HUES6 (cell line): ENCODE results near the gene CFAP61.

Source experiments
- H3K27ac ChIP-seq: 2 replicates; pipeline ENCODE4 v1.7.0; 2013; ENCODE audit warnings: low read depth, mild to moderate bottlenecking, low read length, inconsistent platforms
- H3K27me3 ChIP-seq: 2 replicates; pipeline ENCODE4 v1.6.1; 2013; ENCODE audit warnings: low read length; ENCODE audit not compliant: control insufficient read depth, insufficient read depth
- H3K36me3 ChIP-seq: 2 replicates; pipeline ENCODE4 v1.6.1; 2013; ENCODE audit warnings: low read length; ENCODE audit not compliant: control insufficient read depth, insufficient read depth
- H3K4me1 ChIP-seq: 2 replicates; pipeline ENCODE4 v1.6.1; 2013; ENCODE audit warnings: low read length; ENCODE audit not compliant: control insufficient read depth, insufficient read depth
- H3K4me3 ChIP-seq: 2 replicates; pipeline ENCODE4 v1.5.1; 2013; ENCODE audit warnings: low read depth, low read length
- H3K9ac ChIP-seq: one replicate; pipeline ENCODE4 v1.6.1; 2013; ENCODE audit warnings: mild to moderate bottlenecking, low read length
- H3K9me3 ChIP-seq: 2 replicates; pipeline ENCODE4 v1.6.1; 2013; ENCODE audit warnings: low read depth, low read length; ENCODE audit not compliant: control insufficient read depth, insufficient read depth

Gene CFAP61

DNA sequence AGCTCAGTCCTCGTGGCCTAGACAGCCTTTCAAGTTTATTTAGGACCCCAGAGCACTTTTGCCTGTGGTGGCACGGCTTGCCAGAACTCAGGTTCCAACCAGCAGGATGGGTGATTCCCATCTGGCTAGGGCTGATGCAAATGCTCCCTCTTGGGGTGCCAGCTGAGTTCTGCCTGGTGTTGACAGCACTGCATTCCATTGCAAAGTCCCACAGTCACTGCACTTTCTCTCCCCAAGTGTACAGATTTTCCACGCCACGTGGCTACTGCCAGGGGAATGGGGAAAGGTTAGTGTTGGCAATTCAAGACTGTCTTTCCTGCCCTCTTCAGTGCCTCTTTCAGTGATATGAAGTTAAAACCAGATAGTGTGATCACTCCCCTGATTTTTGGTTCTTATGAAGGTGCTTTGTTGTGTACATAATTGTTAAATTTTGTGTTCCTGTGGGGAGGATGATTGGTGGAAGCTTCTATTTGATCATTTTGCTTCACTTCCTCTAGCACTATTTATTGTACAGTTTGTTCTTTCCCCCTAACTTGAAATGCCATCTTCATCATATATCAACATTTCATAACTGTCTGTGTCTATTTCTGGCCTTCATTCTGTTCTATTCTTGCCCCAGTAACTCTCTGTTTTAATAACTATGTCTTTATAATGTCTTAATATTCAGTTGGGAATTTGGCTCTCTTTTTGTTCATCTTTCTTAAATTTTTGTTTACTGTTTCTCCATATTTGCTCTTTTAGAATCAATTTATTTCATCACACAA is 86.2 kb downstream of the CFAP61 start:
- Histone ChIP-seq H3K36me3 (no peaks in the 10 kb centered on the region), H3K9me3 (0 out of 2 replicates have a peak, but pooled peaks cover 1% of the 10 kb centered on the region), H3K4me3 (no peak overlapping the region), H3K27me3 (no peaks in the 10 kb centered on the region), H3K9ac (no peak overlapping the region), H3K4me1 (no peaks in the 10 kb centered on the region), H3K27ac (no peak overlapping the region)

DNA sequence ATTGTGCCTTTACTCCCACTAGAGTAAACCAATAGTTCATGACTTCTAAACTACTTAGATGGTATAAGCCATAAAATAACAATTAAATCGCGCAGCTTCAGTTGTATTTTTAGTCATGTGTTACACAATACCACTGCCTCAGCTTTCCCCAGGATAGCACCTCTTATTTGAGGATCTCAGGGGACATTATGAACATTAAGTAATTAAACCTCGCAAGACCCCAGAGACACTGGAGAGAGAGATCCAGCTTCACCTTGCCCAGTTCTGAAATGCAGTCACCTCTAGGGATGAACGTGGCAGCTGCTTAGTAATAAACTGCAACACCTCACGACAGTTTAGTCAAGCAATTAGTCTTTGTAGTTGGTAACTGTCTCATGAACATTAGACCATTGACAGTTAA is 87.1 kb downstream of the CFAP61 start:
- Histone ChIP-seq H3K4me1 (no peaks in the 10 kb centered on the region), H3K9ac (no peak overlapping the region), H3K9me3 (no peaks in the 10 kb centered on the region), H3K27me3 (no peaks in the 10 kb centered on the region), H3K36me3 (no peaks in the 10 kb centered on the region), H3K4me3 (no peak overlapping the region), H3K27ac (no peak overlapping the region)

DNA sequence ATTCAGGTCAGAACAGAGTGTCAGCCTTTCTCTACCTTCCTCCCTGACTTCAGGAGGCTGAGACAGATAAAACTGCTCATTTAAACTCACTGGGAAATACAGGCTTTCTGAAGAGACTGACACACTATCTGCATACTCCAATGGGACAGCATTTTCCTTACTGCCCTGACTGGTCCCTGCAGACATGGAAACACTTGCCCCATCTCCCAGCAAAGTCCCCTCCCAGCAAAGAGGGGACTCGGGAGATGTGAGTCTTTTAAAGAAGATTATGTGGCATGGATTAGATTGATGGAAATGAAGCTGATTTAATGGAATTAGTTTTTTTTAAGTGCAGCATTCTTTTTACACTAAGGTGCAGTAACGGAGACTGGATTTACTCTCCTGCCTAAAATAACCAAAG is 90.8 kb downstream of the CFAP61 start:
- peaks cover 2% of the 10 kb centered on the region; the same call in 1 of the 2 replicates for H3K9me3 ChIP-seq
- H3K27ac ChIP-seq, result no peak overlapping the region
- H3K9ac ChIP-seq, result no peak overlapping the region
- H3K27me3 ChIP-seq, result no peaks in the 10 kb centered on the region
- H3K36me3 ChIP-seq, result no peaks in the 10 kb centered on the region
- H3K4me1 ChIP-seq, result no peaks in the 10 kb centered on the region
- H3K4me3 ChIP-seq, result no peak overlapping the region

DNA sequence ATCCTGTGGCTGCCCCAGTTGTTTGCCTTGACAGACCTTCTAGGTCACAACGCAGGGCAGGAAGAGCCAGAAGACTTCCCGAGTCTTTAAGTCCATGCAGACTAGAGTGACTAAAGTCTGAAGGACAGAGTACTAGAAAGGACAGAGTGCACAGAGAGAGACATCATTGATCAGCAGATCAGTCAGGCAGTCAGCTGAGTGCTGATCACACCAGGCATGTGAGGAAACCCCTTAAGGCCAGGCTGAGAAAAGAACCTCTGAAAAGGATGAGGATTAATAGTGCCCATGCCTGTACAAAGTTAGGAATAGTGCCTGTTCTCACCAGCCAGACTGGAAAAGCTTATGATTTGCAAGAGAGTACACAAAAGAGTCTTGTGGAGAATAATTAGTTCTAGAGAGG is 91.3 kb downstream of the CFAP61 start:
- Histone ChIP-seq H3K27me3 (no peaks in the 10 kb centered on the region), H3K36me3 (no peaks in the 10 kb centered on the region), H3K4me3 (no peak overlapping the region), H3K27ac (no peak overlapping the region), H3K4me1 (no peaks in the 10 kb centered on the region), H3K9me3 (peaks cover 2% of the 10 kb centered on the region; the same call in 1 of the 2 replicates), H3K9ac (no peak overlapping the region)

DNA sequence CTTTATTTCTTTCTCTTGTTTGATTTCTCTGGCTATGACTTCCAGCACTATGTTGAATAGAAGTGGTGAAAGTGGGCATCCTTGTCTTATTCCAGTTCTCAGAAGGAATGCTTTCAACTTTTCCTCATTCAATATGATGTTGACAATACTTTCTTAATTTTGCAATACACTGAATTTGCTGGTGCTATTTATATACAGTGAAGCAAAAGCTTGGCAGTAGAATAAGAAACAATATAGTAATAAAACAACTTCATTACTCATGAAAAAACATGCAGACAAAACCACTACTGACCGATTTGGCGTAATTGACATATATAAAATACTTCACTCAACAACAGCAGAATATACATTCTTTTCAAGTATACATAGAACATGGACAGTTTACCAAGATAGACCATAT is 96.4 kb downstream of the CFAP61 start:
- no peaks in the 10 kb centered on the region for H3K36me3 ChIP-seq
- H3K4me3 ChIP-seq, result no peak overlapping the region
- H3K9me3 ChIP-seq, result peaks cover 2% of the 10 kb centered on the region; the same call in 1 of the 2 replicates
- H3K4me1 ChIP-seq, result no peaks in the 10 kb centered on the region
- no peaks in the 10 kb centered on the region for H3K27me3 ChIP-seq
- H3K9ac ChIP-seq, result no peak overlapping the region
- no peak overlapping the region for H3K27ac ChIP-seq

DNA sequence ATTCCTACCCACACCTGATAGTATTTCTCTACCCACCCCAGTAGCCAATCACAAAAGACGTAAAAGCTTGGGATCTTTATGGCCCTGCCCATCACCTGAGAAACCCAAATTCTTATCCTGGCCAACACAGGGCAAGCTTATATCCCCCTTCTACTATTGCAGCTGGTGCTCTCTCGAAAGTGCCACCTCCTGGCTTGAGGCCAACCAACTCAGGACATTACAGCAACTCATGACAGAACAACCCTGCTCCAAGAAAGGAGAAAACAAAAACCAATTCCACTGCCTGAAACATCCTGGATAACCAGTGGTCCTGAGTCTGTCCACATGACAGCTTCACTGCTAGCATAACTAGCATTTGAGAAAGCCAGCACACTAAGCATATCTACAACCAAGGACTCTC is 97.9 kb downstream of the CFAP61 start:
- no peaks in the 10 kb centered on the region for H3K36me3 ChIP-seq
- H3K4me3 ChIP-seq, result no peak overlapping the region
- H3K9ac ChIP-seq, result no peak overlapping the region
- H3K27me3 ChIP-seq, result no peaks in the 10 kb centered on the region
- H3K4me1 ChIP-seq, result no peaks in the 10 kb centered on the region
- H3K27ac ChIP-seq, result no peak overlapping the region
- peaks cover 2% of the 10 kb centered on the region; the same call in 1 of the 2 replicates for H3K9me3 ChIP-seq

DNA sequence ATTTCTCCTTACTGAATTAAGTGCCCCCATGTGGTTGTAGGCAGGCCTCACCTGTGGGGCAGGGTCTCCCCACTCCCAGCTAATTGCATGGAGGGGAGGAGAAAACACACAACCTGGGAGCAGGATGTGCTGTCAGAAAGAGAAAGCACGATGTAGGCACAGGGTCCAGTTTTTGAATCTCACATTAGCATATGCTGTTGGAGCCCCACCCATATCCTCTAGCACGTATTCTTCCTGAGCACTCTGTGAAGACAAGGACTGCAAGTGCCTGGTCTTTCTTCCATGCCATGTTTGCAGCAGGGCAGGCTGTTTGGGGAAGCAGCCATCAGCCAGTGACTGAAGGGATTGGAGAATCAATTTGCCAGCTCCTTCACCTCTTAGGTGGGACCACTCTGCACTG is 108.2 kb downstream of the CFAP61 start:
- no peaks in the 10 kb centered on the region for H3K27me3 ChIP-seq
- no peaks in the 10 kb centered on the region for H3K9me3 ChIP-seq

DNA sequence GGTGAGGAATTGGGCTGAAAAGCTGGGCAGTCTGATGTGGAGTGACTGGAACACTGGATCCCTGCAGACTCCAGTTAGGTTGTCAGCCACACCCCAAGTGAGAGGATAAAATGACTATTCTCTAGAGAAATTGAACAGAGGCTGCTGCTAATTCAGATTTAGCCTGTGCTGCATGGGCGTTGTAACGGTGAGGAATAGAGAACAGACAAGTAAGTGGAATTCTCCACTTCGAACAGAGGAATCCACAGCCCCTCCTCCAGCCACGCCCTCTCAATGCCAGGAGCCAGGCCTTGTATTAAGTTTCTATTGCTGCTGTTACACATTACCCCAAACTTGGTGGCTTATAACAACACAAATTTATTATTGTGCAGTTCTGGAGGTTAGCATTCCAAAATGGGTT is 109.3 kb downstream of the CFAP61 start:
- H3K9me3 ChIP-seq, result no peaks in the 10 kb centered on the region
- no peaks in the 10 kb centered on the region for H3K27me3 ChIP-seq
- peaks cover 2% of the 10 kb centered on the region; the same call in 1 of the 2 replicates for H3K4me1 ChIP-seq
- H3K36me3 ChIP-seq, result no peaks in the 10 kb centered on the region
- no peak overlapping the region for H3K27ac ChIP-seq
- H3K9ac ChIP-seq, result no peak overlapping the region
- H3K4me3 ChIP-seq, result no peak overlapping the region

More for the DNA sequence above, 108.2 kb downstream of the CFAP61 start:
- H3K36me3 ChIP-seq, result no peaks in the 10 kb centered on the region
- H3K4me1 ChIP-seq, result peaks cover 2% of the 10 kb centered on the region; the same call in 1 of the 2 replicates
- H3K4me3 ChIP-seq, result no peak overlapping the region
- H3K9ac ChIP-seq, result no peak overlapping the region
- no peak overlapping the region for H3K27ac ChIP-seq

DNA sequence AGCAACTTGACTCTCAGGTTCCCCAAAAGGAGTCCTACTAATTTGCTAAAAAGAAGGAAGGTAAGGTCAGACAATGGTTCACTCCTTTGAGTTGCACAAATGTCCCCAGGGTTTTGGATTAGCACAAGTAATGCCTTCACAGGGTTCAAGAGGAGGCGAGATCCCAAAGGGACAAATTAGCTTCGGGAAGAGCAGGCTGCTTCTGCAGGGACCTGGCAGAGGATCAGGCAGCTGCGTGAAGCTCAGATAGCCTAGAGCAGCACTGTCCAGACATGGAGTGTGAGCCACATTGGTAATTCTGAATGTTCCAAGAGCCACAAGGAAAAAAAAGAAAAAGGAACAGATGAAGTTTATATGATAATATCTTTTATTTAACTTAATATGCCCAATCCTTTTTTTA is 115.4 kb downstream of the CFAP61 start:
- Histone ChIP-seq H3K4me3 (no peak overlapping the region), H3K9me3 (peaks cover 3% of the 10 kb centered on the region; the same call in 1 of the 2 replicates), H3K4me1 (no peaks in the 10 kb centered on the region), H3K27ac (no peak overlapping the region), H3K9ac (no peak overlapping the region), H3K36me3 (no peaks in the 10 kb centered on the region), H3K27me3 (no peaks in the 10 kb centered on the region)

DNA sequence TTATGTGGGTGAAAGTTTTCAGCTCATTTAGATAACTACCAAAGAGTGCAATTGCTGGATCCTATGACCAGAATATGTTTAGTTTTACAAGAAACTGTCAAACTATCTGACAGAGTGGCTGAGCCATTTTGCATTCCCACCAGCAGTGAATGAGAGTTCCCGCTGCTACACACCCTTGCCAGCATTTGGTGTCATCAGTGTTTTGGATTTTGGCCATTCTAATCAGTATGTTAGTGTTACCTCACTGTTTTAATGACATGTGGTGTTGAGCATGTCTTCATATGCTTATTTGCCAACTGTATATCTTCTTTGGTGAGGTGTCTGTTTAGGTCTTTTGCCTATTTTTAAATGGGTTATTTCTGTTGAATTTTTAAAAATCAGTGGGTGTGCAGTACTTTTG is 120.9 kb downstream of the CFAP61 start:
- no peaks in the 10 kb centered on the region for H3K27me3 ChIP-seq
- H3K9ac ChIP-seq, result no peak overlapping the region
- H3K4me1 ChIP-seq, result no peaks in the 10 kb centered on the region
- no peaks in the 10 kb centered on the region for H3K36me3 ChIP-seq
- H3K9me3 ChIP-seq, result peaks cover 3% of the 10 kb centered on the region; the same call in 1 of the 2 replicates
- no peak overlapping the region for H3K4me3 ChIP-seq
- H3K27ac ChIP-seq, result no peak overlapping the region

DNA sequence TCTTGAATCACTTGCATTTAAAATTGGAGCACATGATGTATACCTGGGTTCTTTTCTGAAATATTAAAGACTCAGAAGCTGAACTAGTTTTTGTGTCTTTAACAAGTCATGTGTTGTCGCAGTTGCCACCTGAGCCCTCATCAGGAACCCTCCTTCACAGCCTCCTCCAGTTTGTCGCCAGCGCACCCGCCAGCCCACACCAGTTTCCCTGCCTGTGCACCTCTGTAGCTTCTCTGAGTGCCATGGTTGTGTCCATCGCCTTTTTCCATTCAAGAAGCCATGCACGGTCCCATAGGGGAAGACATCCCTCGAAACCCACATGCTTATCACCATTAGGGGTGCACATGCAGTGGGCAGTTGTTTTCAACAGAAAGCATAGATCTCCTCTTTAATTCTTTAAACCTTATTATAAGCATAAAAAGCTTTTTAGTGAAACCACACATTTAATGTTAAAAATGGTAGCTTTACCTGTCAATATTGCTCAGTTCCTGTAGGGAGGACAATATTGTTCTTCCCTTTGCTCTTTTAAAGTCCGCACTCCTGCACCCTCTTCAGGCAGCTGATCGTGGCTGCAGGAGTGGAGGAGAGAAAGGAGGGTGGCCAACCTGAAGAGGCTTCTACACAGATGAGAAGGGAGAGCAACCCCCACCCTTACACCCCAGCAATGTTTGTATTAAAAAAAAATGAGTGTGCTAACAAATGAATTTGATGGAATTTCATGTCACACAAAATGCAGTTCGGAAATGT is 121.9 kb downstream of the CFAP61 start:
- peaks cover 3% of the 10 kb centered on the region; the same call in 1 of the 2 replicates for H3K9me3 ChIP-seq
- no peak overlapping the region for H3K9ac ChIP-seq
- no peak overlapping the region for H3K27ac ChIP-seq
- no peak overlapping the region for H3K4me3 ChIP-seq
- no peaks in the 10 kb centered on the region for H3K27me3 ChIP-seq
- H3K4me1 ChIP-seq, result no peaks in the 10 kb centered on the region
- no peaks in the 10 kb centered on the region for H3K36me3 ChIP-seq
